SKM-1 treated with dmso at 0.1 percent for 144 hours (cell line): ENCODE results near the gene SLC35G4.
"Not testable (repeated sequence)": the region's sequence is repeated elsewhere in the genome, so short reads cannot be mapped to it uniquely, and the experiment has no call there.

Experiments
- DNase-seq: peaks from one replicate; lab custom pipeline; 2025; ENCODE audit not compliant: unreplicated experiment; lab: John Stamatoyannopoulos, UW

The SLC35G4 gene

DNA sequence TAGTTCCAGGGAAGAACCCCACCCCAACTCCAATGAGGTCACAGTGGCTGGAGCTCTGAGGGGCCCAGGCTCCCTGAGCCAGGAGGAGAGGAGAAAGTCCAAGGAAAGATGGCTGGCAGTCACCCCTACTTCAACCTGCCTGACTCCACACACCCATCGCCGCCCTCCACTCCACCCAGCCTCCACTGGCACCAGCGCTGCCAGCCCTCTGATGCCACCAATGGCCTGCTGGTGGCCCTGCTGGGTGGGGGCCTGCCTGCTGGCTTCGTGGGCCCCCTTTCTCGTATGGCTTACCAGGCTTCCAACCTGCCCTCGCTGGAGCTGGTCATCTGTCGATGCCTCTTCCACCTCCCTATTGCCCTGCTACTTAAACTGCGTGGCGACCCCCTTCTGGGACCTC, at the start of gene SLC35G4:
Gene SLC35G4, plus strand, starts transcription at position 109 of the 400 bp plus-strand sequence. Its CDS starts 0 bp downstream, at position 109.
- DNase-seq: not testable (repeated sequence)

DNA sequence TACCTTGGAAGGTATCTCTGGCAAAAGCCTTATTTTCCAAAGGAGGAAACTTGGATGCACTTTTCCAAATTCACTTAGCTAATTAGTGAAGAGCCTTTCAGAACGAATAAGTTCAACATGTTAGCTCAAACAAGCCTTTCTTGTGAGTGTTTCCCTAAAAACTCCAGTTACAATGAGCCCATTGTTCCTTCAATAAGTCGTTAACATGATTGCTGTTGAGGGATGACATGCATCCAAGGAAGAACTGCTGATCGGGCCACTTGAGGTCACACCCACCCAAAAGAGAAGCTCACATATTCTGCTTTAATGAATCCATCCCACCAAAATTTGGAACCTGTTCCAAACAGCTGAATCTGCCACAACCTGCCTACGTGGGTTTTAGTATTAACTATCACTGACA, 48.1 kb upstream of the SLC35G4 start:
- DNase-seq: no peak

DNA sequence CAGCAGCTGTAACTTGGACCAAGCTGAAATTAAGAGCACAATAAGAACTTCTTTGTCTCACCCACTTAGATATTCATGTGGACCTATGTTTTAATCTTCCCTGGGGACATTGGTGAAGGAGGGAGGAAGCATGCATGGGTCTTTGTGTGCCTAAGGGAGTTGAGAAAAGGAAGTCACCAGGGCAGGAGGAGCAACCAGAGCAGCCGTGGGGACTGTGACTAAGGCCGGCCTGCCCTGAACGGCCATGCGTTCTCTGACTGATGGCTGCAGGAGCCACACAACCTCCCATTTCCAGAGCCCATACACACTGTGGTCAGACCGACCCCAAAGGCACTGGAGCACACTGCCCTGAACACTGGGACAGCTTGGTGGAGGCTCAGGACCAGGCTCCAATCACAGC, 43.7 kb upstream of the SLC35G4 start:
- DNase-seq: no peak

DNA sequence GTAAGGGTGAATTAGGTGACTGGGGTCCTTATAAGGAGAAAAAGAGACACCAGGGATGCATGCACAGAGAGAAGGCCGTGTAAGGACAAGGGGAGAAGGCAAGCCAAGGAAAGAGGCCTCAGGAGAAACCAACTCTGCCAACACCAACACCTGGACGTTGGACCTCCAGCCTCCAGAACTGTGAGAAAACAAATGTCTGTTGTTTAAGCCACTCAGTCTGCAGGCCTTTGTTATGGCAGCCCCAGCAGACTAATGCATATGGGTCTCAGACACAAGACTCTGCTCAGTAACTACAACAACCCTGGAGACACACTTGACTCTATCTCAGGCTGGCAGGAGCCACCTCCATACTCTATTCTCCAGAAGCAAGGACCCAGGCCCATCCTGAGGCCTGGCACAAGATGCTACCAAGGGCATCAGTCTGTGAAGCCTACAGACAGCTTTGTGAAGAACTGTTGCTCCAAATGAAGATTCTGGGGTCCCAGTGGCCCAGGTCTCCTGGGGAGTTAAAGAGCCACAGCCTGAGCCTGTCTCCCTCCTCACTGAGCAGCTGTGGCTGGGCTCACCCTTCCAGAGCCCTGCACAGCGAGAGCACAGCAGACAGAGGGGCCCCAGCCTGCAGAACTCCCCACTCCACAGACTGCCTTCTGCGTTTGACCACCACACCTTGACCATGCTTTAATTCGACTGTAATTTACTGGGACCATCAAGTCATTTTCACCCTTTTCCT, 43.0 kb upstream of the SLC35G4 start:
- DNase-seq: no peak

DNA sequence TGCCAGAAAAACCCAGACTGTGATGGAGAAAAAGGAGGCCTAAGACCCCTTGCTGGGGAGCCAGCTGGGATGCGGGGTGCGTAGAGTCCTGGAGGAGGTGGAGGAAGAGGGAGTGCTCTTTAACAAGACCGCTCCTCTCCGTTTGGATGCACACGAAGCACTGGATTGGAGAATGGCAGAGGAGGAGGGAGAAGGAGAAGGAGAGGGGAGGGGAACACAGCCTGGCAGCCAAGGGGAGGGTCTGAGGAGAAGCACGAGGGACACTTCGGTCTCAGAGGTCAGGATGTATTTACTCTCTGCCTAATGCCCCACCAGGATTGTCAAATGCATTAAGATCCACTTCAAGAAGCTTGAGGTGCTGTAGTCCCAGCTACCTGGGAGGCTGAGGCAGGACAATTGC, 42.0 kb upstream of the SLC35G4 start:
- DNase-seq: no peak

DNA sequence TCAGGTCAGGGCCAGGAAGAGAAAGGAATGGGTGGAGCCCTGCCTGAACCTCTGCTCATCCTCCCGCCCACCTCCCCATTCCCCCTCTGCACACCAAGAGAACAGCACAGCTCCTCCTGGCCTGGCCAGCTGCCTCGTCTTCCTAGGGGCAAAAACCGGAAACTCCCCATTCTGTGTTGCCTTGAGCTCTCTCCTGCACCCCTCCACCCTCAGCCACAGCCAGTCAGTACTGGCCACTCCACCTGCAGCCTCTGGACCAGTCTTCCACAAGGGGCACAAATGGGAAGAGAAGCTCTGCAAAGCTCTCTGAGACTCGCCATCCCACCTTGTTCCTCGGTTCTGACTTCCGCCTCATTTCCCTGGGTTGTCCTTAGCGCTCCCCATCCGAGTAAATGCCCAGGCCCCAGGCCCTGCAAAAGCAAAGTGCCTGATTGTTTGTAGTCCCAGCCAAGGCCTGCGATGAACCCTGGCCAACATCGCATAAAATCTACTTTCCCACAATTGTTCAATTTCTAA, 39.3 kb upstream of the SLC35G4 start:
- DNase-seq: no peak

DNA sequence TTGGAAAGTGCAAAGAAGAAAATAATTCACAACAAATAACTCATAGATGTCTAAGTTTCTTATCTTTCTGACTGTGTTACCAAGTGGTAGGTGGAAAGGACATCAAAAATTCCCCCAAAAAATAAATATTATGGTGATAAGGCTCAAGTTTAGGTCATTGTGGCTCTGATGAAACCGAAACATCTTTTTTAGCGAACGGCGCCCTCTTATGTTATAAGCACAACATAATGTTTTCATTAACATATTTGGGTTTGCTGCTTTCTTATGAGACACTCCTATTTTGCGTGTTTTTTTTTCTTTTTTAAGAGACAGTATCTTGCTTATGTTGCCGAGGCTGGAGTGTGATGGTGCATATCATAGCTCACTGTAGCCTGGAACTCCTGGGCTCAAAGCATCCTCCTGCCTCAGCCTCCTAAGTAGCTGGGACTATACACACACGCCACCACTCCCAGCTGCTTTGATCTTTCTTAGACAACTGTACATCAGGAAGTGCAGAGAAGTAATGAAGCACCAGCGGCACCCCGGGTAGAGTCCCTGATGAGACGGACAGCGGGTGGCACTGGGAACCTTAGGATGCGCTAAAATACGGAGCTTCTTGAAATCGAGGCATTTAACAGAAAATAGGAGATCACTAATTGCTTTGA, 38.5 kb upstream of the SLC35G4 start:
- DNase-seq: no peak

DNA sequence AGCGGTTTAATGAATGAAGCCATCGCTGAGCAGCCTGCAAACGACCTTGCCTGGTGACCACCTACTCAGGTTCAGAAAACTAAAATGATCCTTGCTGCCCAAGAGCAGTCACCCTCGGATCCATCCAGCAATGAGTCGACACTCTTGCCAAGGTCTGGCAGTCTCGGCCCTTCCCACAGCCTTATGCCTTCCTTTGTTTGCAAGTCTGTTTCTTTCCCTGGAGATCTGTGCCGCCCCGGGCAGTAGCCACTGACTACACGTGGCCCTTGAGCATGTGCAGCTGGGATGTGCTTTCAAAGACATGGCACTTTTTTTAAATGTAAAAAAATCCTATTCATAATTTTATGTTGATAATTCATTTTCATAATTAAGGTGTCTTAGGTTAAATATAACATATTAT, 37.2 kb upstream of the SLC35G4 start:
- DNase-seq: no peak

DNA sequence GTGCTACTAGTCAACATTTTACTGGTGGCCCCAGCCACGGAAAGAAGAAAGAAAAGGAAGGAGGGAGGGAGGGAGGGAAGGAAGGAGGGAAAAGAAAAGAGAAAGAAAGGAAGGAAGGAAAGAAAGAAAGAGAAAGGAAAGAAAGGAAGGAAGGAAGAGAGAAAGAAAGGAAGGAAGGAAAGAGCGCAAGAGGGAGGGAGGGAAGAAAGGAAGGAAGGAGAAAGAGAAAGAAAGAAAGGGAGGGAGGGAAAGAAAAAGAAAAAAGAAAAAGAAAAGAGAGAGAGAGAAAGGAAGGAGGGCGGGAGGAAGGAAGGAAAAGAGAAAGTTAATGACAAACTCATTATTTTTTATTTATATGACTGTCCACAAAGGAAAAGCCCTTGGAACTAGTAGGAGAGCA, 34.9 kb upstream of the SLC35G4 start:
- no peak for DNase-seq

DNA sequence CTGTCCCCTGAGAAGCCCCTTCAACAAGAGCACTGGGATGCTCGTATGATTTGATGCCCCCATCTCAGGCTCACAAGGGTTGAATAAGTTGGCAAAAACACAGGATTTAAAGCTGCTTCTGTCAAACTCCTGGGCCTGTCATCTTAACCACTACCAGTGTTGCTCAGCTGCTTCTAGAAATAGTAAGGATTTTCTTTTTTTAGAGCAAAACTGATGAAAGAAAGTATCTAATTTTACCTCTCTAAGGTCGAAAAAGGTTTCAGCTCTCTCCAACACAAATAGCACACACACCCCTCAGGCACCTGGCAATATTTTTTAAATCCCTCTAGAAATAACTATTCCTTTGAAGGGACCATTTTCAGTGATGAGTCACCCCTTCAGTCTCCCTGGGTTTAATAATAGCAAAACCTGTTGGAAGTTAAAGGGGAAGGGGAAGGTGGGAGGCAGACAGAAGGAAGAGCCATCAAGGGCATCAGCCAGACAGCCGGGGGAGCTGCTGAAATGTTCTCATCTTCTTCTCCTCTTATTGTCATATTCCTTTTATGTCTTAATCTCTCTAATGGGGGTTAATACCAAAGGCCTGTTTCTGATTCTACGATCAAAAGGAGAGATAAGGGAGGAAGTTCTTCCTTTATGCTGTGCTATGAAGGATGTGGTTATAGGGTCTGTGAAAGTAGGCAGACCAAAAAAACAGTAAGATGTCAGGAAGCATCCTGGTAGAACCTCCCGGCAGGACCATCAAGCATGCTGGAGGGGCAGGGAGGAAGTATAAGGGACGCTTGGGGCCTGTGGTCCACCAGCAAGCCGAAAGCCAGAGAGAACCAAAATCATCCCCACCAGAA, 31.9 kb upstream of the SLC35G4 start:
- DNase-seq: no peak

DNA sequence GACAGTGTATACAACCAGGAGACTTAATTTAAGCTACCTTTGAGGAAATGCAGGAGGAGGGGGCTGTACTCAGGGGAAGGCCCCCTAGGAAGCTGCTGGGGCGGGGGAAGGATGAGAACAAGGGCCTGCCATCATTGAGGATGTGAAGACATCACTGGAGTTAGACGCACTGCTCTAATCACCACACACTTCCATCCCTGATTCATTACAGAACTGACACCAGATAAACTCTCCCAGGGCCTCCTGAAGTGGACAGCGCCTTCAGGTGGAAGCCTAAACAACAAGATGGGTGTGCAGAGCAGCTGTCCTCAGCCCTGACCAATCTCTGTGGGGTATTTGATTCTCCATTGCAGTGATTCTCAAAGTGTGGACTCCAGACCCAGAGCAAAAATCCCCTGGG, 30.6 kb upstream of the SLC35G4 start:
- DNase-seq: no peak

DNA sequence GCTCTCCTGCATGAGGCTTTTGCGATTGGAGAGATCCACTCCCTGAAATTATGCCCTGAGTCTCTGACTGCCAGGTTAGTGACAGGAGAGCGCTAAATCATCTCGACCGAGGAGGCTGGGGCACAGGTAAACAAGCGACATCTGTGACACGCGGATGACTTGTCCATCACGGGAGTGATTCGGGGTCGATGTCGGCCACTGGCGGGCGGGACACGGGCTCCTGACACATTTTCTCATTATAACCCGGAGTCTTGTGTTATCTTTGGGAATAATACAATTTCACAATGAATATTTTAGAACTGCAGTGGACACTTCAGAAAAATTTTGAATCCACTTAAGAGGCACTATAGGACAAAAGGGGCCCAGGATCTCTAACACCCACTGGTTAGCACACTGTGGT, 29.5 kb upstream of the SLC35G4 start:
- no peak for DNase-seq

DNA sequence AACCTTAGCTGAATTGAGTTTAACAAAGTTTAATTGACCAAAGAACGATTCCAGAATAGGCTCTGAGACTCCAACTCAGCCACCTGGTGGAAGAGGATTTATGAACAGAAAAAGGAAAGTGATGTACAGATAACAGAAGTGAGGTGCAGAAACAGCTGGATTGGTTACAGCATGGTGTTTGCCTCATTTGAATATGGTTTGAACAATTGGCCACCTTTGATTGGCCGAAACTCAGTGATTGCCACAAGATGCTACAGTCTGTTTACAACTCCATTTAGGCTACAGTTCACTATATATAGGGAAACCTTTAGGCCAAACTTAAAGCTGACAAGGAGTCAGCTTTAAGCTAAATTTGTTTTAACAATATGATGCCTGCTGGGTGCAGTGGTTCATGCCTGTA, 28.1 kb upstream of the SLC35G4 start:
- no peak for DNase-seq

DNA sequence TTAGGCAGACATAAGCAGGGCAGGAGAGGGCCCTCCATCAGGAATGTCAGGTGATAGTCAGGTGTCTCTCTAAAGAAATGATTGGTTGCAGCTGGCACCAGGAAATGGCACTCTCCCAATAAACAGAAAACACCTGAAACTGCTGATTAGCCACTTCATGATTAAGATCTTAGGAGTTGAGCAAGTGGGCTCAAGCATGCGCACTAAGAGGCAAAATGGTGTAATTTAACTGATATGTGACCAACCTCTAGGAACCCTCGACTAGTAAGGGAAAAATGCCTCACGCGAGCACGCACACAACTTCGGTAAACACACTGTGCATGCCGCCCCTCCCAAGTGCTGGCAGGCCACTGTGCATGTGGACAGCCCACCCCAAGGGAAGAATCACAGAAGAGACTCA, 23.8 kb upstream of the SLC35G4 start:
- no peak for DNase-seq

DNA sequence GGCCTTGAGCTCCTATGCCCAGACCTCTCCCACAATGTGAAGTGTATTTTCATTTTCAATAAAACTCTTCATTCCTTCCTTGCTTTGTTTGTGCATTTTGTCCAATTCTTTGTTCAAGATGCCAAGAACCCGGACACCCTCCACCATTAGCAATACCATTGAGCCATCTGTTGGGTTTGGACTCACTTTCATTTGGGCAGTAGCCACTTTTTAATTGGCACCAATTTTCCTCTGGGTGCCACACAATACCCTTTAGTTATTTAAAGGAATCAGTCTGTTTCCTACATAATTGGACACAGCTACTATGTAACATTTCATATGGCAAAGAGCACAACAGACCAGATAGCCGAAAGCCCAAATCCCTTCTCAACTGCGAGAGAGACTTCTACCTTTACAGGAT, 22.5 kb upstream of the SLC35G4 start:
- no peak for DNase-seq

DNA sequence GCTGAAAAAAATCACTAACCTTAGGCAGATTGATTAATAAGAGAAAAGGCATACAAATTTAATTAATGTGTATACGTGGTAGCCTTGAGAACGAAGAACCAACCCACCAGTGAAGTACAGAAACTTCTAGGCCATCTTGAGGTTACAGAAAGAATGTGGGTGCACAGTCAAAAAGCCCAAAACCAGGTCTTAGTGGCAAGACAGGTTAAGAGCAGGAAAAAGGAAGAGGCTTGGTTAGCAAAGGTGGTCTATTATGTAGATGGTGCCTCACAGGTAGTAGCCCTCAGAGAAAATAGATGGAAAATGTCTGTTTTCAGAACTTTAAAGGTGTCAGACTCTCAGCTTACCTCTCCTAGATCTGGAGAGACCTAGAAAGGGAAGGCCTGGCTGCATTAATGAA, 22.0 kb upstream of the SLC35G4 start:
- no peak for DNase-seq

DNA sequence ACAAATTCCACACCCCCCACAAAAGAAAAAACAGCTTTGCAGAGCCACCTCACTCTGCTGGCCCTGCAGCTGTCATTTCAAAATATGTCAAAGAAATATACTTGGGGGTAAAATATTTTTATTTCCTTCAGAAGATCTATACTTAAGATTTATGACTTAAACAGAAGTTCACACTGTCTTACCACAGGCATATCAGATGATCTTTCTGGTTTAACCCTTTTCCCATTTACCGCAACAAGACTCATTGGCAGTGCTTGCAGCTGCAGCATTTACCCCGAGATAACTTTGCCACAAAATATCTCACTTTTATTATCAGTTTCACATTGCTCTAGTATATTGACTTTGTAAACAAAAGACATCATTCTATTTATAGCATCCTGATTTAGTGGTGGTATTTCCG, 21.6 kb upstream of the SLC35G4 start:
- no peak for DNase-seq

DNA sequence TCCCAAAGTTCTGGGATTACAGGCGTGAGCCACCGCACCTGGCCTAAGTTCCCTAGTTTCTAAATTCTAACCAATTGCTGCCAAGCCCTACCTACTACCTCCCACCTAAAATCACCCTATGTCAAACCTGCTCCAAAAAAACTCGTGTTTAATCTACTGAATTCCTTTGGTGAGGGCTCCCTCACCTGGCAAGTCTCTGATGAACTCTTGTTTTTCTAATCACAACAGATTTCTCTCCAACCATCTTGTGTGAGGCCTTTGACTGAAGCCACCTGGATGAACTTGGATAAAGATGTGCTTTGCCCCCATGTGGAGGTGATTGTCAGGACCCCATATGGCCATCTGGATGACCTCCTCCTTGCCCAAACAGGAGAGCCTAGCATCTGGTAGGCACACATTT, 17.4 kb upstream of the SLC35G4 start:
- no peak for DNase-seq

DNA sequence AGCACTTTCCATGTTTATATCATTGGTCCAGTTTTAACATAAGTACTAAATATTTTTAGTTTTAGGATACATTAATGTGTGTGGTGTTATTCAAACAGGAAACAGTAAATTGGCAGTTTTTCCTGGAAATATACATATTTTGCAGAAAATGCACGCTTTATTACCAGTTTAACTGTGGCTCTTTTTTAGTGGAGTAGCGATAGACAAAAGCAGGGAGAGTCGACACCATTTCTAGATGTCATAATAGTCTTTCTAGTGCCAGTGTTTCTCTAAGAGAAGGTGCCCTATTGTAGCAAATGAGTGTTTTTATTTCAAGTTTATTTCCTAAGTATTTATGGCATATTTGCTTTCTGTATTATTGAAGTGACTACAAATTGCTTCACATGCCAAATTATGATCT, 9.1 kb upstream of the SLC35G4 start:
- DNase-seq: no peak

DNA sequence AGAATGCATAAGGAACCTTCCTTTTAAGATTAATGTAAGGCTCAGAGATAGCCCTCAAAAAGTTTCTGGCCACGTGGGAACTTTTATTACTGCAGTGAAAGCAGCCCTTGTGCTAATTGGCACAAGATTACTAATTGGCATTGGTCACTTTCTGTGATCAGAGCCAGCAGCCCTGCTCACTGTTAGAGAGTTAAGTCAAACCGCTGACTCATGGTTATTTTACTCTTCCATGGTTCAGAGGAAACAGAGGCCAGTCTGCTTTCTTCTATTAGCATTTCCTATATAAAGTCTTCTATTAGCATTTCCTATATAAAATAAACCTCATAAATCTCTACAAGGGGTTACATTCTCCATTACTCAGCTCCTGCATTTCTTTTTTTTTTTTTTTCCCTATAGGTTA, 1.5 kb upstream of the SLC35G4 start:
- DNase-seq: no peak

DNA sequence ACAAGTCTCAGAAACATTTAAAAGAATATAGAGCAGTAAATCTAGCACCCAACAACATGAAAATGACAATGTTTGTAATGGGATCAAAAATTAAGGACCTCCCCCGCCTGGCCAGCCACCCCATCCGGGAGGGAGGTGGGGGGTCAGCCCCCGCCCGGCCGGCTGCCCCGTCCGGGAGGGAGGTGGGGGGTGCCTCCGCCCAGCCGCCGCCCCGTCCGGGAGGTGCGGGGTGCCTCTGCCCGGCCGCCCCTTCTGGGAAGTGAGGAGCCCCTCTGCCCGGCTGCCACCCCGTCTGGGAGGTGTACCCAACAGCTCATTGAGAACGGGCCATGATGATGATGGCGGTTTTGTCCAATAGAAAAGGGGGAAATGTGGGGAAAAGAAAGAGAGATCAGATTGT, 778 bp upstream of the SLC35G4 start:
- not testable (repeated sequence) for DNase-seq

DNA sequence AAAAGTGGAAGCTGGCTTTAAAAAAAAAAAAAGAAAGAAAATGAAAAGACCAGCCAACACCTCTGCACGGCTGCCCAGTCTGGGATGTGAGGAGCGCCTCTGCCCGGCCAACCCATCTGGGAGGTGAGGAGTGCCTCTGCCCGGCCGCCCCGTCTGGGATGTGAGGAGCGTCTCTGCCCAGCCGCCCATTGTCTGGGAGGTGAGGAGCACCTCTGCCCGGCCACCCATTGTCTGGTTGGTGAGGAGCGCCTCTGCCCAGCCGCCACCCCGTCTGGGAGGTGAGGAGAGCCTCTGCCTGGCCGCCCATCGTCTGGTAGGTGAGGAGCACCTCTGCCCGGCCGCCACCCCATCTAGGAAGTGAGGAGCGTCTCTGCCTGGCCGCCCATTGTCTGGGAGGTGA, 3.7 kb downstream of the SLC35G4 start:
- not testable (repeated sequence) for DNase-seq
